ENCODE results near the gene FRY.
A peak's percentile ranks its signal among the peaks of the same experiment; 100 is the strongest.
"Not testable (repeated sequence)": the region's sequence is repeated elsewhere in the genome, so short reads cannot be mapped to it uniquely, and the experiment has no call there.

FRY gene

DNA sequence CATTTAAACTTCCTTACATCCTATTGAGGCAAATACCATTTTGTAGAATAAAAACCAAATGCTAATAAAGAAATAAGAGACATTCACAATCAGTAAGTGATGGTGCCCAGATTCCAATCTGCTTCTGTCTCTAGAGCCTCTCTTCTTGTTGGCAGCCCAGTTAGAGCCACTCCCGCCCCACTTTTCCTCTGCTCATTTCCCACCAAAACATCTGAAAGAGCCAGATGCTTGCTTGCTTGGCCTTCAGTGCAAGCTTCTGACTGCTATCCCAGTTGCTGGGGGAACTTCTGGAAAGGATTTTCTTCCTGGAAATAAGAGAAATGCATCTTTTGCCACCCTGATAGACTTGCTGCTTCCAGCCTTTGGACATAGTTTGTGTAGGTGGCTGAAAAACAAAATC is 12.9 kb downstream of the FRY start:
- no peak for DNase-seq

- no peak for DNase-seq
These were observed 14.0 kb downstream of the FRY start for GRCh38 chr13:32045537-32045936.

DNA sequence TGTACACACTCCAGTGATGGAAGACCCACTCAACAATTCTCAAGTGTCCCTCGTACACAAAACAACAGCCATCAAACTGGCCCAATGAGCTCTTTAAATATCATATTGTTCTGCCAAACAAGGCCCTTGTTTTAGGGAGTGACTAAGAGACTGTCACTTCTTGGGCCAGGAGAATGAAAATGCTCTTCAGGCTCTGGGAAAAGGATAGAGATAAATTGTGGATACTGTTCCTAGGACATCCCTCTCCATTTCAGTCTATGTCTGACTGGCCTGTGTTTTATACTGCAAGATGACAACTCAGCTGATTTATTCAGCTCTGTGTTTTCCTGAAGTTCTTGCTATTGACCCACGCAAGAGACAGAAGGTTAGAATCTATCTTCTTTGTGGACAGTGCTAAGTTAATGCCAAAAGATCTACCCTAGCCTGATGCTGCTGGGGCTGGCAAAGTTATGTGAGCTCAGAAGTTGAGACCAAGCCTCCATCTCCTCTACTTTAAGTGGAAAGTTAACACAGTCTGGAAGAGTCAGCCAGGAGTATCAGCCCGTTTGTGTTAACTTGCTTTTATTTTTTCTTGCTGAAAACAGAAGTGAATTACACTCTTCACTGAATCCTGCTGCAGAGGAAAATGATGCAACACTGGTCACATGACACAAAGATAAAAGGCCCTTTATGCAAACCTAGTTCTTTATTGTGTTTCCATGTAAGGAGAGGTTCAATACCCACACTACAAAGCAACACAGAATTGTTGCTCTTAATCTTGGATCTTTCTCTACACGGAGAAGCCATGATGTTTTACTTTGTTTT is 14.6 kb downstream of the FRY start:
- peak; percentile 15 to 37 for DNase-seq

GRCh38 chr13:32047088-32047487 is 15.5 kb downstream of the FRY start:
- DNase-seq = no peak

- DNase-seq = no peak
These were observed 16.2 kb downstream of the FRY start for GRCh38 chr13:32047793-32048192.

DNA sequence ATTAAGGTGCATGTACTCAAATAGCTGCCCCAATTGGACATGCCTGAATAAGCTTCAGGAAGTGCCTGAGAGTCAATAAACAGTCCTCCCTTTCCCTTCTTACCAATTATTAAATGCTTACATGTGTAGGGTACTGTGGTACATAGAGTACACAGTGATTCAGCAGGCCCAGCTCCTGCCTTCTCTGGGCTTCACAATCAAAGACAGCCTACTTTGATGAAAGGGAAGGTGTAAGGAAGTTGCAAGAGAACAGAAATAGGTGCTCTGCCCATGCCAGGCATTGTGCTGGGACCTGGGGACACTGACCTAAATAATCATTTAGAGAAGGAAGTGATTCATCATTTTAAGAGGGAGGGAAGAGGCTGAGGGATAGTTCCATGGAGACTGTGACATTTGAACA is 17.2 kb downstream of the FRY start:
- DNase-seq = no peak

- no peak for DNase-seq
These were observed 19.6 kb downstream of the FRY start for GRCh38 chr13:32051156-32051555.

- peak; percentile 4 to 13 for DNase-seq
These were observed 24.7 kb downstream of the FRY start for GRCh38 chr13:32056316-32056715.

GRCh38 chr13:32057325-32057724 is 25.8 kb downstream of the FRY start:
- DNase-seq = not testable (repeated sequence)

DNA sequence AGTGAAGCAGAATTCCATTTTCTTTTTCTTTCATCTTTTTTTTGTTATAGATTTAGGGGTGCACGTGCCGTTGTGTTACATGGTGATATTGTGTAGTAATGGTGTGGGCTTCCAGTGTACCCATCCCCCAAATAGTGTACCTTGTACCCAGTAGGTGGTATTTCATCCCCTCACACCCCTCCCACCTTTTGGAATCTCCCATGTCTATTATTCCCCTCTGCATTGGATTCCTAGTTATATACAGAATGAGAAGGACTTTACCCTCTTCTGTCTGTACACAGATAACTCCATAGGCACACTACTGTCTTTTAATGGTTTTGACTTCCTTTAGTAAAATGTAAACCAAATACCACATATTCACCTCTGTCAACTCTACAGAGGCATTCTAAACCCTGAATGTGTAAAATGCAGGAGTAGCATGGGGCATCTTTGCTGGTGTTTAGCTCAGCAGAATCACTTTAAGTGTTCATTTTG is 28.0 kb downstream of the FRY start:
- DNase-seq = no peak

DNA sequence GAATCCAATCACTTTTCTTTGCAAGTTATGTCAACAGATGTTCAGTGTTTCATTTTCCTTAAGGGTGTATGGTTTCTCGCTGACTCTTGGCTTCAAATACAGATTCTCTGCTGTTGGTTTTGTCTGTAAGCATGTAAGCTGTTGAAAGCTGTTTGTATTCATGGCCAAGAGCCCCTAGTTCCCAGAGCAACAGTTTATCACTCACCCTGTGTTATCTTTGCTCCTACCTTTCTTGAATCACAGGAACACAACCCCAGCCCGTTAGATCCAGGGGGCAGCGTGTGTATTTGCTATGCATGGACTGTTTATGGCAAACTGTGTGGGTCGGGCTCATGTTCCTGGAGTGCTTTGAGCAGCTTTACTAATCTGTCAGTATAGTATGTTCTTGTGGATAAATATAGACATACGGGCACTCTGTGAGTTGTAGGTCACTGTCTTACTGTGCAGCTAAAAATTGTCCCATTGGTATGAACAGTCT is 28.9 kb downstream of the FRY start:
- no peak for DNase-seq

GRCh38 chr13:32063619-32064233 is 32.2 kb downstream of the FRY start:
- DNase-seq = no peak

DNA sequence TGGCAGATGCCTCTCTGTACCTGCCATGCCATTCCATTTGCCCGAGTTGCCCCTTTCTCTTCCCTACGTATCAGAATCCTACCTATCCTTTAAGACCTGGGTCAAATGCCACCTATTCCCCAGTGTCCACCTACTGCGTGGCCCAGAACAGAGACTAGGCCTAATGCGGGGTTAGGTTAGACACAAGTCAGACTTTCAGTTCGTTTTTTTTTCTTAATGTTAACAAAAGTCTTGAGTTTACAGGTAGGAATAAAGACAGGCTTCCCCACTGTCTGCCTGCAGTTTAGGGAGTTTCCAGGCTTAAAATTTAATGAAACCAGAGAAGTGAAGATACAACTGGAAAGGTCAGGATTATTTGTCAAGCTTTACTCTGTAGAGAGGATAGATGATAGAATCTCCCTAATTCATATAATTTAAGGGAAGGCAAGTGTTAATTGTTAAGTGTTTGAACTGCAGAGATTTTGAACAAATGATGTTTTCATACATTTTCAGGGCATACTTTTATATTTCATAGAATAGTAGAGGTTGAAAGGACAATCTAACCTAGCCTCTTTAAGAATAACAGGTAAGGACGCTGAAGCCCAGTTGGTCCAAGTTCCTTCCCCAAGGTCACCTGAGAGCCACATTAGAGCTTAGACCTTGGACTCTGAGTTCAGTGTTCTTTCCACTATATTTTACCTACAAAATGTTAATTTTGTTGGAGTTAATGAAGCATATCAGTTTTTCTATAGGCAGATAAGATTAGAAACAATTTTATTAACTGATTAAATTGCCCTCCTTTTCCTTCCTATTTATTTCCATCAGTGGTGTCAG is 35.8 kb downstream of the FRY start:
- DNase-seq = no peak

- DNase-seq = no peak
These were observed 36.7 kb downstream of the FRY start for GRCh38 chr13:32068255-32068654.

DNA sequence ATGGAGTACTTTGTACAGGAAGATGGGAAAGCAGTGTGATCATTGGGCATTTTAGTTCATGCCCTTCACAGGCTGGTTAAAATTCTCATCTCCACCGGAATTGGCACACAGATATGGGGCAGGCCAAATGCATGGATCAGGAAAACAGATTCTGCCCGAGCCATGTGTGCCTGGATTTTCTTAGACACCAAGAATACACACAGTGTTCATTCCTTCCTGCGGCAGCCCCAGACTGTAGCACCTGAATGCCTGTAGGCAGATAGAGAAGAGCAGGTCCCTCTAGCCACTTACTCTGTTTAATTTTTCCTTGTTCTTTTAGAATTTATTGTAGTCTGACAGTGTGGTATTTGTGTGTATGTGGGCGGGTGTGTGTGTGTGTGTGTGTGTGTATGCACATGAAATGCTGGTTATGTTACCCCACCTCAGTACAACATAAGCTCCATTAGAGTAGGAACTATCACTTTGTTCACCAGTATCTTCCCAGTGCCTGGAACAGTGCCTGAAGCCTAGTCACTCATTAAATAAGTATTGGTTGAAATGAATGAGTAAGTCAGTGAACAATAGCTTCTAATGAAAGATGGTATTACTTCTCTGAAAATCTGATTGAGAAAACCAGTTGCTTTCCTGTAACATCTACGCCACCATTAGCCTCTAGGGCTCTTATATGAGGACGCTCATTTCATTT is 41.7 kb downstream of the FRY start:
- no peak for DNase-seq

GRCh38 chr13:32075170-32075851 is 43.7 kb downstream of the FRY start:
- no peak for DNase-seq

DNA sequence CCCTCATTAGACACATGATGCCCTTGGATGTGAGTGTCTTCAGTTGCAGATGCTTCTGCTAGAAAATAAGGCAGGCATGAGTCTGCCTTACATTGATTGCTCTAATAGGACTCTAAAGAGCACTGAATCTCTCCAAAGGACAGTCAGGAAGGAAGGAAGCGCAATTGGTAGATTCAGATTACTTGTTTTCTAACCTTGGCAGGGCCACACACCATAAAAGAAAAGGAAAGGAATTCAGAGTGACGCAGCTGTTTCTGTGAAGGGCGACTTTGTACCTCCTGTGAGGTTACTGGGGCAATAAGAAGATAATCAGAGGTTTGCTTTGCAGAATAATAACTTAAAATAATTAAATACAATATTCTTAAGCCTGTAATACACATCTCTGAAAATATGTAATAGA is 48.0 kb downstream of the FRY start:
- no peak for DNase-seq

DNA sequence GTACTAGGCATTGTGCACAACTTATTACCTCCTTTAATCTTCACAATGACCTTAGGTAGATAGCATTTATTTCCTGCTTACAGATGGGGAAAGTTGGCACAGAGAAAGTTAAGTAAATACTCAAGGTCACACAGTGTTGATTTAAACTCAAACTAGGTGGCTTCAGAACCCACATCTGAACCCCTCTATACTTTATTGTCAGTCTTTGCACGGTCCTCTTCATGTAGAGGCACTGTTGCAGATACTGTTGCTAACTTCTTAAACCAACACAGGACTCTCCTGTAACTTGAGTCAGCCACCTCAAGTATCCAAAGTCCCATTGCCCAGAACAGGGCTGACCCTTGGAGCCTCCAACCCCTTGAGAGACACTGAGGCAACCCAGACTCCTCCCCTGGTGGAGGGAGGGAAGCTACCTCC is 48.8 kb downstream of the FRY start:
- no peak for DNase-seq

GRCh38 chr13:32081591-32081990 is 50.0 kb downstream of the FRY start:
- no peak for DNase-seq

GRCh38 chr13:32086366-32086765 is 54.8 kb downstream of the FRY start:
- no peak for DNase-seq

GRCh38 chr13:32086791-32087441 is 55.3 kb downstream of the FRY start:
- no peak for DNase-seq

Data from NCI-H187 (cell line).